ENCODE data around the gene MEF2A. TPM values are rescaled to one million over a fixed set of nuclear protein-coding genes. Genes with fewer than 3 reads are reported as not detected.
A peak's percentile ranks its signal among the peaks of the same experiment; 100 is the strongest.

MEF2A gene
- total RNA-seq, 2 experiments from 2014 or later = 16.5 to 20.9 TPM

GRCh38 chr15:99564221-99565048, 1.3 kb upstream of the MEF2A start:
- H3K27ac Mint-ChIP-seq = peak overlapping the region; percentile 51
- intact Hi-C loops (cut with DNase I, micrococcal nuclease) = loop anchor here (1.0 to 10.0 kb wide), 13 partner anchors 53 to 1038 kb away; partner anchors contain the start of genes LRRC28 (in 2 of the 2), ADAMTS17 (in 1 of the 2), ASB7 (in 1 of the 2) and LINS1 (in 1 of the 2)
- CTCF ChIA-PET = interaction anchor here (0.8 to 1.2 kb wide), 2 partner anchors 44 to 140 kb away, joined by 3 to 4 read pairs; no protein-coding TSS in a partner anchor
- no peaks in the 10 kb centered on the region for H3K9me3 Mint-ChIP-seq (ENCODE audit: low read depth)
- POLR2A ChIA-PET = interaction anchor here (1.0 kb wide), 1 partner anchor 98 kb away, joined by 3 read pairs; no protein-coding TSS in a partner anchor
- peak overlapping the region; percentile 46 for H3K4me3 Mint-ChIP-seq
- no peaks in the 10 kb centered on the region for H3K27me3 Mint-ChIP-seq
- no peak for DNase-seq
- no peak for ATAC-seq
- peaks cover 21% of the 10 kb centered on the region for H3K4me1 Mint-ChIP-seq
- no peaks in the 10 kb centered on the region for H3K36me3 Mint-ChIP-seq (ENCODE audit: low read depth)

GRCh38 chr15:99565049-99565298, 810 bp upstream of the MEF2A start:
- Mint-ChIP-seq H3K27me3 (no peaks in the 10 kb centered on the region), H3K9me3 (ENCODE audit: low read depth) (no peaks in the 10 kb centered on the region), H3K27ac (no peak overlapping the region), H3K4me3 (peak overlapping the region; percentile 46), H3K4me1 (peaks cover 21% of the 10 kb centered on the region), H3K36me3 (ENCODE audit: low read depth) (no peaks in the 10 kb centered on the region)
- DNase-seq (no peak), ATAC-seq (no peak)
- intact Hi-C loops (cut with DNase I, micrococcal nuclease) = loop anchor here (1.0 to 10.0 kb wide), 13 partner anchors 52 to 1037 kb away; partner anchors contain the start of genes LRRC28 (in 2 of the 2), ADAMTS17 (in 1 of the 2), ASB7 (in 1 of the 2) and LINS1 (in 1 of the 2)
- ChIA-PET POLR2A (interaction anchor here (1.0 to 1.4 kb wide), 2 partner anchors 98 to 152 kb away, joined by 3 read pairs; no protein-coding TSS in a partner anchor), CTCF (no interaction called here)

DNA sequence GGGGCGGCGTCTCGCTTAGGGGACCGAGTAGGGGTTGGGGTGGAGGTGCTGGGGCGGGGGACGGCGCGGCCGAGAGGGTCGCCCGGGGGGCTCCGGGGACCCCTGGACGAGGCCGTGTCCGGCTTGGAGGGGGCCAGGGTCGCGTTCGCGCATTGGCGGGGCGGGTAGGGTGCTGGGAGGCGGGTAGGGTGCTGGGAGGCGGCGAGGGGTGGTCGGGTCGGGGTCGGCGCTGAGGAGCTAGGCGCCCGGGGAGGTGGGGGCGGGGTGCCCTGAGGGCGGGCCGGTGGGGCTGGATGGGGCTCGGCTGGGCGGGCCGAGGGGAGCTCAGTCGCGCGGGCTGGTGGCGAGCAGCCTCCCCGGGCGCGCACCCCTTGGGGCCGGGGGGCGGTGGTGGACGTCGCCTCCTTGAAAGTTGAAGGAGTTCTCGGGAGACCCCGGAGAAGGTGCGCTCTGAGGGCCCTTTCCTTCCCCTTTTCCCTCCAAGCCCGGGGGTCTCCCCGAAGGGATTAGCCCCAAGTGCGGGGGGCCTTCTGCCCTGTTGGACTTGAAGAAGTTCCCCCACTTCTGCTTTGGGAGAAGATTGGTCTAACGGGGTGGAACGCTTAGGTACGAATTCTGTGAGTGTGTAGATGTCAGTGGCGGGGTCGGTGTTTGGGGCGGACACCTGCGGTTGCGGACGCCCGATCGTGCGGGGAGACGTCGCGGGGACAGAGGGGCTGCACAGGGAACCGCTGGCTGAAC, 543 bp downstream of the MEF2A start:
- CTCF ChIA-PET = interaction anchor here (0.6 to 3.0 kb wide), 8 partner anchors 9 to 461 kb away, joined by 3 to 17 read pairs (median 3); partner anchors contain the start of gene SYNM
- intact Hi-C loops (cut with DNase I, micrococcal nuclease) = loop anchor here (2.0 to 10.0 kb wide), 10 partner anchors 51 to 778 kb away; partner anchors contain the start of genes ADAMTS17 (in 1 of the 2) and LRRC28 (in 1 of the 2)
- H3K36me3 Mint-ChIP-seq (ENCODE audit: low read depth) = no peaks in the 10 kb centered on the region
- H3K27me3 Mint-ChIP-seq = no peaks in the 10 kb centered on the region
- peaks cover 27% of the 10 kb centered on the region for H3K4me1 Mint-ChIP-seq
- POLR2A ChIA-PET = interaction anchor here (0.6 to 1.4 kb wide), 4 partner anchors 48 to 151 kb away, joined by 3 to 8 read pairs (median 4); no protein-coding TSS in a partner anchor
- H3K27ac Mint-ChIP-seq = peak overlapping the region; percentile 93
- no peaks in the 10 kb centered on the region for H3K9me3 Mint-ChIP-seq (ENCODE audit: low read depth)
- peak overlapping the region; percentile 98 for H3K4me3 Mint-ChIP-seq
- DNase-seq = peak; percentile 48
- peak; percentile 13 for ATAC-seq

- H3K4me1 Mint-ChIP-seq = peaks cover 40% of the 10 kb centered on the region
- H3K27me3 Mint-ChIP-seq = no peaks in the 10 kb centered on the region
- intact Hi-C loops (cut with DNase I, micrococcal nuclease) = loop anchor here (5.0 to 10.0 kb wide), 9 partner anchors 49 to 776 kb away; partner anchors contain the start of genes ADAMTS17 (in 1 of the 2) and LRRC28 (in 1 of the 2)
- H3K27ac Mint-ChIP-seq = no peak overlapping the region
- ATAC-seq (no peak), DNase-seq (no peak)
- CTCF ChIA-PET = interaction anchor here (0.7 to 3.0 kb wide), 4 partner anchors 13 to 136 kb away, joined by 3 to 17 read pairs (median 7); no protein-coding TSS in a partner anchor
- peaks cover 2% of the 10 kb centered on the region for H3K36me3 Mint-ChIP-seq (ENCODE audit: low read depth)
- no peaks in the 10 kb centered on the region for H3K9me3 Mint-ChIP-seq (ENCODE audit: low read depth)
- no peak overlapping the region for H3K4me3 Mint-ChIP-seq
- POLR2A ChIA-PET = no interaction called here
These were observed 3.0 kb downstream of the MEF2A start for GRCh38 chr15:99568625-99569352.

DNA sequence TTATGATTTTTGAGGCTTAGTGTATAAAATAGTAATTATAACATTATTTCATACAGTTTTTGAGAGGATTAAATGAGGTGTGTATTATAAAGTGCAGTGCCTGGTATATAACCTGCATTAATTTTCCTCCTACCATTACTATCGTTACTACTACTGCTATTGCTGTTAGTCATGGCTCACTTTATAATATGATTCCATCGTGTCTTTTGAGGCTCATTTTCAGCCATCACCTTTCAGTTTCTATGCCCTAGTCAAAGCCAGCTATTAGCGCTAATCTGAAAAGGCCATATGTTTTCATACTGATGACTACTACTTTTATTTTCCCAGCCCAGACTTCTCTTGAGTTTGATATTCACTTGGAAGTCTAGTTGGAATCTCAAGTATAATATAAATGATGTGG, 5.5 kb downstream of the MEF2A start:
- ATAC-seq (peak; percentile 23), DNase-seq (no peak)
- ChIA-PET POLR2A (no interaction called here), CTCF (interaction anchor here (1.3 to 1.8 kb wide), 3 partner anchors 11 to 298 kb away, joined by 3 to 4 read pairs (median 4); no protein-coding TSS in a partner anchor)
- Mint-ChIP-seq H3K36me3 (ENCODE audit: low read depth) (peaks cover 2% of the 10 kb centered on the region), H3K27ac (no peak overlapping the region), H3K4me3 (no peak overlapping the region), H3K4me1 (peaks cover 45% of the 10 kb centered on the region), H3K27me3 (no peaks in the 10 kb centered on the region), H3K9me3 (ENCODE audit: low read depth) (no peaks in the 10 kb centered on the region)
- intact Hi-C loops (cut with DNase I, micrococcal nuclease) = no loop called here

DNA sequence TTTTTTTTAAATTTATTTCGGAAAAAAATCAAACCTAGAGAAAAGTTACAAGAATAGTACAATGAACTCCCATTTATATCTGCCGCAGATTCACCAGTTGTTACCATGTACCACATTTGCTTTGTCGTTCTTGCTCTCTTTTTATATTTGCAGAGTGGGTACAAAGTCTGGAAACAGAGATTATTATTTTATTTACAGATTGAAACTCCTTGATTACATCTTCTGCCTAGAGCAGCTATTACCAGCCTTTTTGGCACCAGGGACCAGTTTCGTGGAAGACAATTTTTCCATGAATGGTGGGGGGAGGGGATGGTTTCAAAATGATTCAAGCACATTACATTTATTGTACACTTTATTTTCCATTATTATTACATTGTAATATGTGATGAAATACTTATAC, 8.3 kb downstream of the MEF2A start:
- Mint-ChIP-seq H3K4me3 (no peak overlapping the region), H3K9me3 (ENCODE audit: low read depth) (no peaks in the 10 kb centered on the region), H3K27ac (no peak overlapping the region), H3K36me3 (ENCODE audit: low read depth) (peaks cover 2% of the 10 kb centered on the region), H3K4me1 (peaks cover 52% of the 10 kb centered on the region), H3K27me3 (no peaks in the 10 kb centered on the region)
- ChIA-PET POLR2A (no interaction called here), CTCF (interaction anchor here (0.6 to 1.1 kb wide), 2 partner anchors 52 to 100 kb away, joined by 3 to 4 read pairs; no protein-coding TSS in a partner anchor)
- no peak for ATAC-seq
- no peak for DNase-seq
- intact Hi-C loops (cut with DNase I, micrococcal nuclease) = no loop called here

- intact Hi-C loops (cut with DNase I, micrococcal nuclease) = no loop called here
- Mint-ChIP-seq H3K4me3 (no peak overlapping the region), H3K27me3 (no peaks in the 10 kb centered on the region), H3K9me3 (ENCODE audit: low read depth) (no peaks in the 10 kb centered on the region), H3K27ac (no peak overlapping the region), H3K4me1 (peaks cover 50% of the 10 kb centered on the region), H3K36me3 (ENCODE audit: low read depth) (peaks cover 2% of the 10 kb centered on the region)
- POLR2A ChIA-PET = no interaction called here
- DNase-seq (no peak), ATAC-seq (no peak)
- CTCF ChIA-PET = interaction anchor here (0.6 kb wide), 1 partner anchor 101 kb away, joined by 3 read pairs; no protein-coding TSS in a partner anchor
These were observed 8.7 kb downstream of the MEF2A start for GRCh38 chr15:99574502-99574901.

DNA sequence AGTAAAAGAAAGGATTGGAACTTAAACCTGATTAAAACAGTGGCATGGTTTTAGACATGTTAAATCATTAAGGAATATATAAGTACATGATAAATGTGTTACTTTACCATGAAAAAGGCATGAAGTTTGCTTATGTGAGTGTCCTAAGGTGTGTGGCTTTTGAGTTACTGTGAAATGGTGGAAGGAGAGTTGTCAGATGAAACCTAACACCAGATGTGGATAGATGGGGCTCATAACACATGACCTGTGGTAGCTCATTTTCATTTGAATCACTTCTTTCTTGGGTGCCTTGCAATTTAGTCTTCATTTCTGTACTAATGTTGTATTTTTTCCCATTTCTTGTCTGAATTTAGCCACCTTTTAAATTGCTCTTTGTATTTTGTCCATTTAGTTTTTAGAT, 13.0 kb downstream of the MEF2A start:
- ChIA-PET CTCF (no interaction called here), POLR2A (interaction anchor here (0.6 kb wide), 1 partner anchor 102 kb away, joined by 3 read pairs; no protein-coding TSS in a partner anchor)
- H3K27me3 Mint-ChIP-seq = no peaks in the 10 kb centered on the region
- peaks cover 49% of the 10 kb centered on the region for H3K4me1 Mint-ChIP-seq
- DNase-seq (no peak), ATAC-seq (no peak)
- no peak overlapping the region for H3K27ac Mint-ChIP-seq
- no peak overlapping the region for H3K4me3 Mint-ChIP-seq
- no peaks in the 10 kb centered on the region for H3K36me3 Mint-ChIP-seq (ENCODE audit: low read depth)
- intact Hi-C loops (cut with DNase I, micrococcal nuclease) = no loop called here
- peaks cover 1% of the 10 kb centered on the region for H3K9me3 Mint-ChIP-seq (ENCODE audit: low read depth)

DNA sequence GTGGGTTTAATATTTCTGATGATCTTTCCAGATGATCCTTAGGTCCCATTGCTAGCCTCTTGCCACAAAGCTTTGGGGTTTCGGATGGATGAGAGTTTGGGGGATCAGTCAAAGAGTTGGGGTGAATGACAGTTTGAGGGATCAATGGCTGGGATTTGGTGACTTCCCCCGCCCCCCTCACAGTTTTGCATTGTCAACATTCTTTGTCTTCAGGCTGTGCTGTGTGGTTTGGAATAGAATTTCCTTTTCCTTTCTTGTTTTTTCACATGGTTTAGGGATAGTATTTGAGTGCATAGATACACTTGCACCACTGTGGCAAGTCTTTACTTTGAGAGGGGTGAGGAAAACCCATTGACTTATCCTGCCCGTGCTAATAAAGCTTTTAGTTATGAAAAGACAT, 14.3 kb downstream of the MEF2A start:
- ChIA-PET CTCF (interaction anchor here (0.9 to 4.2 kb wide), 6 partner anchors 11 to 307 kb away, joined by 3 to 17 read pairs (median 3); no protein-coding TSS in a partner anchor), POLR2A (no interaction called here)
- Mint-ChIP-seq H3K4me3 (no peak overlapping the region), H3K27me3 (no peaks in the 10 kb centered on the region), H3K4me1 (peaks cover 46% of the 10 kb centered on the region), H3K27ac (no peak overlapping the region), H3K9me3 (ENCODE audit: low read depth) (peaks cover 7% of the 10 kb centered on the region), H3K36me3 (ENCODE audit: low read depth) (peaks cover 8% of the 10 kb centered on the region)
- intact Hi-C loops (cut with DNase I, micrococcal nuclease) = no loop called here
- DNase-seq (no peak), ATAC-seq (no peak)

DNA sequence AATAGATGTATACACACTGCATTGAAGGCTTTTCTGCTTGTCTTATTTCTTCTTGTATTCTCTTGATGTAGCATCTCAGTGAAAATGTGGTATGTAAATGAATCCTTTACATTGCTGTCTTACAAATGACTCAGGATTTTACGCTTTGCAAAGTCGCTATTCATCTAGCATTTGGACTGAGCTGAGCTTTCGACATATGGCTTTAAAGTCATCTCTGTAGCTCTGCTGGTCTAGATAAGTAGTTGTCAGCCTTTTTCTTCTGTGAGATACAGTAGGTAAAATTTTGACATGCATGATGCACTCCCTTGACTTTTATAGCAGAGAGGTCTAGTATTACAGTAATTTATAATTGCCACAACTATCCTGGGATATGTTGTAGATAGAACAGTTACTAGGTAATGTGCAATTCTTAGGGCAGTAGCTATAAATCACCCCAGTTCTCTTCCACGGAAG, 16.8 kb downstream of the MEF2A start:
- peak; percentile 30 for ATAC-seq
- ChIA-PET POLR2A (no interaction called here), CTCF (interaction anchor here (0.5 to 4.2 kb wide), 6 partner anchors 11 to 295 kb away, joined by 3 to 17 read pairs (median 4); no protein-coding TSS in a partner anchor)

More for the DNA sequence above, 16.8 kb downstream of the MEF2A start:
- peaks cover 17% of the 10 kb centered on the region for H3K9me3 Mint-ChIP-seq (ENCODE audit: low read depth)
- H3K36me3 Mint-ChIP-seq (ENCODE audit: low read depth) = peaks cover 22% of the 10 kb centered on the region
- intact Hi-C loops (cut with DNase I, micrococcal nuclease) = no loop called here
- no peaks in the 10 kb centered on the region for H3K27me3 Mint-ChIP-seq
- H3K4me1 Mint-ChIP-seq = peaks cover 39% of the 10 kb centered on the region
- no peak overlapping the region for H3K4me3 Mint-ChIP-seq
- no peak overlapping the region for H3K27ac Mint-ChIP-seq
- DNase-seq = no peak

All from activated CD4-positive, alpha-beta T cell treated with anti-CD3 and anti-CD28 coated beads for 36 hours (primary cell).